H1 (cell line): ENCODE results near the gene TEAD2. TPM values are rescaled to one million over a fixed set of nuclear protein-coding genes. Genes with fewer than 3 reads are reported as not detected.

Experiments
- CTCF ChIA-PET: fragments of 300-600 bp; sonication (Branson Sonifier 250); formaldehyde crosslinking; loops from one replicate; lab custom pipeline; 2021; ENCODE audit not compliant: partially characterized antibody; lab: Charles Lee
- POLR2A ChIA-PET: fragments of 300-600 bp; sonication (Branson Sonifier 250); formaldehyde crosslinking; loops from one replicate; lab custom pipeline; 2021; ENCODE audit warnings: inconsistent platforms; ENCODE audit not compliant: partially characterized antibody; lab: Charles Lee
- DNase-seq, 2 experiments: peaks; one replicate each; pipeline versions ENCODE4 v3.0.0 to v3.0.0-alpha.2; 2010 to 2022; ENCODE audit warnings: low spot score in 2 of 2, low read depth in 1 of 2, mixed read lengths in 1 of 2
- FAIRE-seq: peaks from 2 replicates; lab custom pipeline; 2011; peaks lifted over from hg19 to GRCh38; lab: Jason Lieb, UNC
- H2AFZ ChIP-seq: 2 replicates; pipeline ENCODE4 v1.8.1; 2012; ENCODE audit warnings: low read length, inconsistent platforms
- H2AK5ac ChIP-seq: 2 replicates; pipeline ENCODE4 v1.6.1; 2013; ENCODE audit warnings: low read depth, low read length
- H2BK120ac ChIP-seq: replicated peaks from 2 replicates; pipeline ENCODE3; 2013; ENCODE audit warnings: low read depth, low read length, inconsistent platforms
- H2BK12ac ChIP-seq: 2 replicates; pipeline ENCODE4 v1.6.1; 2013; ENCODE audit warnings: low read depth, low read length
- H2BK15ac ChIP-seq: 2 replicates; pipeline ENCODE4 v1.6.1; 2013; ENCODE audit warnings: low read length
- H2BK20ac ChIP-seq: 2 replicates; pipeline ENCODE4 v1.6.1; 2013; ENCODE audit warnings: low read length
- H2BK5ac ChIP-seq: 2 replicates; pipeline ENCODE4 v1.6.1; 2013; ENCODE audit warnings: low read depth, low read length
- H3K14ac ChIP-seq: 2 replicates; pipeline ENCODE4 v1.6.1; 2013; ENCODE audit warnings: inconsistent platforms; ENCODE audit not compliant: insufficient read length
- H3K18ac ChIP-seq: 2 replicates; pipeline ENCODE4 v1.6.1; 2013; ENCODE audit warnings: low read length; ENCODE audit errors: extremely low read depth
- H3K23ac ChIP-seq: 2 replicates; pipeline ENCODE4 v1.6.1; 2013; ENCODE audit warnings: inconsistent platforms; ENCODE audit not compliant: insufficient read length
- H3K23me2 ChIP-seq: 2 replicates; pipeline ENCODE4 v1.6.1; 2013; ENCODE audit warnings: low read depth, low read length
- H3K27ac ChIP-seq: 2 replicates; pipeline ENCODE4 v1.6.1; 2011; ENCODE audit warnings: low read depth, low read length, inconsistent platforms
- H3K27me3 ChIP-seq, 4 experiments: replicated peaks in 1 of 4; 1 replicate in 1 of 4; 2 replicates in 3 of 4; pipeline versions ENCODE4 v1.6.1 to v1.8.1; 2011 to 2013; ENCODE audit warnings: low read length in 3 of 4, mild to moderate bottlenecking in 3 of 4, inconsistent platforms in 2 of 4, mixed read lengths in 2 of 4, moderate library complexity in 1 of 4; ENCODE audit not compliant: control insufficient read depth in 3 of 4, insufficient read depth in 3 of 4; ENCODE audit errors: extremely low read depth in 1 of 4
- H3K36me3 ChIP-seq, 4 experiments: 2 replicates each; pipeline versions ENCODE4 v1.6.1 to v1.8.1; 2011 to 2013; ENCODE audit warnings: mild to moderate bottlenecking in 4 of 4, low read length in 3 of 4, moderate library complexity in 2 of 4, control low read depth in 1 of 4, inconsistent platforms in 1 of 4; ENCODE audit not compliant: insufficient read depth in 4 of 4, control insufficient read depth in 2 of 4
- H3K4ac ChIP-seq: replicated peaks from 2 replicates; pipeline ENCODE3; 2013; ENCODE audit warnings: low read length, low read depth, mixed read lengths, inconsistent platforms; ENCODE audit not compliant: insufficient read length
- H3K4me1 ChIP-seq, 4 experiments: replicated peaks in 1 of 4; 1 replicate in 1 of 4; 2 replicates in 3 of 4; pipeline versions ENCODE4 v1.6.1 to v1.8.1; 2011 to 2013; ENCODE audit warnings: low read length in 3 of 4, inconsistent platforms in 2 of 4, mixed read lengths in 1 of 4; ENCODE audit not compliant: insufficient read depth in 4 of 4, control insufficient read depth in 3 of 4
- H3K4me2 ChIP-seq, 2 experiments: 2 replicates each; pipeline versions ENCODE4 v1.6.1 to v1.8.1; 2011 to 2013; ENCODE audit warnings: low read depth in 2 of 2, low read length in 2 of 2, control low read depth in 1 of 2, inconsistent platforms in 1 of 2, mild to moderate bottlenecking in 1 of 2; ENCODE audit not compliant: insufficient read depth in 1 of 2
- H3K4me3 ChIP-seq, 4 experiments: fragments of 200-600, 300-600 bp in 1 of 4; sonication (generic), shearing (Covaris generic), sonication (Bioruptor Twin) in 1 of 4; 2 replicates each; pipeline versions ENCODE4 v1.5.1 to v1.8.1; 2011 to 2016; ENCODE audit warnings: low read length in 4 of 4, low read depth in 3 of 4, control low read depth in 2 of 4, inconsistent platforms in 2 of 4, mild to moderate bottlenecking in 2 of 4, mixed read lengths in 1 of 4, moderate library complexity in 1 of 4; ENCODE audit not compliant: insufficient read depth in 2 of 4; ENCODE audit errors: extremely low read depth in 1 of 4
- H3K56ac ChIP-seq: replicated peaks from 2 replicates; pipeline ENCODE3; 2013; ENCODE audit warnings: low read depth, mild to moderate bottlenecking, mixed read lengths, low read length, inconsistent platforms; ENCODE audit not compliant: insufficient read length
- H3K79me1 ChIP-seq: 2 replicates; pipeline ENCODE4 v1.6.1; 2013; ENCODE audit warnings: low read depth, low read length, control low read depth
- H3K79me2 ChIP-seq, 2 experiments: 2 replicates each; pipeline versions ENCODE4 v1.6.1 to v1.8.1; 2012 to 2013; ENCODE audit warnings: low read length in 2 of 2, mild to moderate bottlenecking in 2 of 2, inconsistent platforms in 1 of 2; ENCODE audit not compliant: insufficient read depth in 2 of 2, control insufficient read depth in 1 of 2
- H3K9ac ChIP-seq, 4 experiments: replicated peaks in 1 of 4; 1 replicate in 1 of 4; 2 replicates in 3 of 4; pipeline versions ENCODE4 v1.6.1 to v1.8.1; 2011 to 2013; ENCODE audit warnings: low read depth in 3 of 4, low read length in 3 of 4, control low read depth in 2 of 4, mild to moderate bottlenecking in 2 of 4, moderate library complexity in 2 of 4, inconsistent platforms in 1 of 4; ENCODE audit errors: extremely low read depth in 1 of 4
- H3K9me3 ChIP-seq, 2 experiments: 2 replicates each; pipeline versions ENCODE4 v1.6.1 to v1.8.1; 2012 to 2013; ENCODE audit warnings: mild to moderate bottlenecking in 2 of 2, moderate library complexity in 2 of 2, control low read depth in 1 of 2, inconsistent platforms in 1 of 2, low read depth in 1 of 2, low read length in 1 of 2, mixed read lengths in 1 of 2; ENCODE audit not compliant: insufficient read depth in 2 of 2
- H4K20me1 ChIP-seq, 2 experiments: replicated peaks in 1 of 2; 2 replicates each; pipeline versions ENCODE3 to v1.8.1; 2011 to 2013; ENCODE audit warnings: inconsistent platforms in 2 of 2, low read length in 2 of 2, mild to moderate bottlenecking in 1 of 2; ENCODE audit not compliant: insufficient read depth in 2 of 2, control insufficient read depth in 1 of 2
- H4K5ac ChIP-seq: 2 replicates; pipeline ENCODE4 v1.6.1; 2013; ENCODE audit warnings: low read length, low read depth, mixed read lengths, inconsistent platforms; ENCODE audit not compliant: insufficient read length
- H4K8ac ChIP-seq: 2 replicates; pipeline ENCODE4 v1.8.0; 2013; ENCODE audit warnings: mild to moderate bottlenecking, moderate library complexity, low read length, inconsistent platforms; ENCODE audit not compliant: insufficient read depth; ENCODE audit errors: extremely low read depth
- H4K91ac ChIP-seq: replicated peaks from 2 replicates; pipeline ENCODE3; 2013; ENCODE audit warnings: low read length, mixed read lengths, inconsistent platforms; ENCODE audit not compliant: insufficient read length
- BRCA1 ChIP-seq: IDR thresholded peaks from 2 replicates; pipeline ENCODE4 v1.6.1; 2012; ENCODE audit warnings: low read depth, low read length, improper control_type of control experiment
- EGR1 ChIP-seq: IDR thresholded peaks from 2 replicates; pipeline ENCODE4 v1.6.1; 2011; ENCODE audit warnings: low read depth, low read length, borderline replicate concordance
- EP300 ChIP-seq, 2 experiments: IDR thresholded peaks; 1 replicate in 1 of 2; 2 replicates in 1 of 2; pipeline ENCODE4 v1.6.1; 2011 to 2012; ENCODE audit warnings: low read depth in 2 of 2, low read length in 2 of 2, mild to moderate bottlenecking in 2 of 2, borderline replicate concordance in 1 of 2, inconsistent platforms in 1 of 2, moderate library complexity in 1 of 2
- EZH2 ChIP-seq: fragments of 200-600 bp; sonication (generic); IDR thresholded peaks from 2 replicates; pipeline ENCODE4 v1.7.1; 2012; ENCODE audit warnings: low read depth, mild to moderate bottlenecking, moderate library complexity, low read length, inconsistent platforms; ENCODE audit not compliant: severe bottlenecking
- HDAC2 ChIP-seq, 2 experiments: fragments of 300-600 bp in 1 of 2; sonication (generic) in 1 of 2; IDR thresholded peaks; 2 replicates each; pipeline ENCODE4 v1.6.1; 2011 to 2012; ENCODE audit warnings: low read depth in 2 of 2, low read length in 2 of 2, mild to moderate bottlenecking in 2 of 2, moderate library complexity in 2 of 2, borderline replicate concordance in 1 of 2, inconsistent platforms in 1 of 2
- HDAC6 ChIP-seq: IDR thresholded peaks from one replicate; pipeline ENCODE4 v1.7.1; 2012; ENCODE audit warnings: low read depth, mild to moderate bottlenecking, inconsistent platforms, low read length, moderate library complexity
- KDM1A ChIP-seq: fragments of 200-600, 300-600 bp; sonication (generic); IDR thresholded peaks from 2 replicates; pipeline ENCODE4 v1.7.1; 2016; ENCODE audit warnings: mild to moderate bottlenecking, low read length, borderline replicate concordance
- NRF1 ChIP-seq: IDR thresholded peaks from 2 replicates; pipeline ENCODE4 v1.6.1; 2011; ENCODE audit warnings: mild to moderate bottlenecking, low read depth, low read length, improper control_type of control experiment
- SIN3A ChIP-seq, 2 experiments: IDR thresholded peaks in 1 of 2; conservative IDR thresholded peaks in 1 of 2; 2 replicates each; pipeline ENCODE4 v1.6.1; 2011 to 2012; ENCODE audit warnings: low read length in 2 of 2, improper control_type of control experiment in 1 of 2, low read depth in 1 of 2, mild to moderate bottlenecking in 1 of 2
- SIX5 ChIP-seq: IDR thresholded peaks from 2 replicates; pipeline ENCODE4 v1.6.1; 2011; ENCODE audit warnings: mild to moderate bottlenecking, low read depth, low read length
- SP2 ChIP-seq: IDR thresholded peaks from 2 replicates; pipeline ENCODE4 v1.6.1; 2012; ENCODE audit warnings: mild to moderate bottlenecking, low read length, inconsistent platforms
- TAF1 ChIP-seq: IDR thresholded peaks from 2 replicates; pipeline ENCODE4 v1.6.1; 2011; ENCODE audit warnings: mild to moderate bottlenecking, low read depth, low read length
- ZNF274 ChIP-seq: IDR thresholded peaks from 2 replicates; pipeline ENCODE4 v1.7.0; 2012; ENCODE audit warnings: low read length, borderline replicate concordance; ENCODE audit errors: extremely low read depth
- WGBS, 2 experiments: shearing (Covaris generic) in 1 of 2; methylation state at CpG; one replicate each; pipeline versions ENCODE4 v1.1.6 to v1.1.7; 2013 to 2015; ENCODE audit warnings: low lambda C conversion rate in 2 of 2, mixed read lengths in 2 of 2, inconsistent platforms in 1 of 2, low coverage in 1 of 2, missing lambda C conversion rate in 1 of 2; ENCODE audit not compliant: insufficient replicate concordance in 2 of 2, insufficient coverage in 1 of 2, insufficient read length in 1 of 2; ENCODE audit errors: extremely low coverage in 1 of 2, missing lambda C conversion rate in 1 of 2; 5-methylcytosine and 5-hydroxymethylcytosine counted together
- polyA plus RNA-seq, 7 experiments: library from polyadenylated mRNA; depleted of rRNA in 3 of 7; stranded (reverse) in 5 of 7; unstranded in 2 of 7; fragments of >200 nt in 5 of 7; fragments of 200-250 nt in 2 of 7; gene quantifications; 1 replicate in 5 of 7; 2 replicates in 1 of 7; 4 replicates in 1 of 7; pipeline versions ENCODE4 v1.2.1 to v1.2.3, GENCODE V29; 2011 to 2013; ENCODE audit warnings: missing spikeins in 2 of 7, mixed read lengths in 2 of 7
- total RNA-seq: library from RNA; stranded (reverse); fragmentation: NEBNext Ultra II Directional; extraction: Animal tissue kit (Norgen Biotek cat#: 25700); gene quantifications from 2 replicates; pipeline ENCODE4 v1.2.1, GENCODE V29; 2021

Gene TEAD2
- total and polyA plus RNA-seq, 2 of the 8 experiments (the other 6 are each of a cell fraction or from before 2014, with no cell fraction given) = 87.6 to 146 TPM

DNA sequence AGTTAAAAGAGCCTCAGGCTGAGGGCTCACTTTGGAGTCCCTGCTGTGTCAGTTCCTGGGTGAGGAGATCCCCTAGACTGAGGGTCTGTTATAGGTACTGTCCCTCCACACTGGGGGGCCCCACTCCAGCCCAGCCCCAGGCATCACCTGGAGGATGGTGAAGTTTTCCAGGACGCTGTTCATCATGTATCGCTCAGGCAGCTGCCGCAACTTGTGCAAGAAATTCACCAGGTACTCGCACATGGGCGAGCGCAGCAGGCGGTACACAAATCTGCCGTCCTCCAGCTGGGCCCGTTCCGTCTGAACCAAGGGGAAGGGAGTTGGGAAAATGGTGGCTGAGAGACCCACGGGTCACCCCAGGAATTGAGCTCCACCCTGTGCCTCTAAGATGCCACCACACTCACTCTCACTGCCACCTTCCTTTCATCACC lies 19.9 kb downstream of the TEAD2 start:
- Histone ChIP-seq H3K23ac (no peak overlapping the region), H2BK15ac (no peak overlapping the region), H3K79me1 (no peaks in the 10 kb centered on the region; the same call in 1 of the 2 replicates), H4K91ac (no peak overlapping the region), H3K4me2 (no peak overlapping the region), H3K36me3 (peaks cover 44 to 64% (median 51%) of the 10 kb centered on the region in 4 experiments), H4K5ac (no peak overlapping the region), H3K27ac (no peak overlapping the region), H4K20me1 (peaks cover 9 to 27% of the 10 kb centered on the region in 2 experiments), H2AFZ (no peak overlapping the region), H2BK12ac (no peak overlapping the region), H3K4ac (no peak overlapping the region), H3K79me2 (no peaks in the 10 kb centered on the region), H3K4me3 (no peak overlapping the region), H2BK120ac (no peak overlapping the region), H2BK5ac (no peak overlapping the region), H3K9me3 (no peaks in the 10 kb centered on the region), H3K18ac (no peak overlapping the region), H2BK20ac (no peak overlapping the region), H3K56ac (no peak overlapping the region), H3K9ac (no peak overlapping the region), H4K8ac (no peak overlapping the region), H3K23me2 (peaks cover 13% of the 10 kb centered on the region), H3K27me3 (peaks cover 0 to 3% (median 2%) of the 10 kb centered on the region in 4 experiments; a peak in 2 of 7 replicates), H2AK5ac (no peak overlapping the region), H3K4me1 (peaks cover 0 to 17% (median 9%) of the 10 kb centered on the region in 4 experiments; a peak in 6 of 7 replicates), H3K14ac (no peak overlapping the region)
- no peak for DNase-seq
- POLR2A ChIA-PET = interaction anchor here (1.2 to 6.9 kb wide), 6 partner anchors 7 to 20 kb away, joined by 3 to 63 read pairs (median 36); partner anchors contain the start of genes DKKL1 and TEAD2
- 91% methylated on average over 11 of the region's 11 CpGs; no CpG with 5 or more reads in 1 of the 2 experiments for WGBS, 2 experiments
- CTCF ChIA-PET = interaction anchor here (0.6 to 1.4 kb wide), 3 partner anchors 8 to 213 kb away, joined by 3 read pairs; no protein-coding TSS in a partner anchor
- FAIRE-seq = no peak
- TF ChIP-seq ZNF274 = no peak
- TF ChIP-seq NRF1 = no peak
- no peak for TF ChIP-seq KDM1A
- TF ChIP-seq EGR1 = no peak
- no peak for TF ChIP-seq SIN3A (conservative IDR thresholded peaks at IDR 0.05 in 1 of 2, IDR thresholded peaks at IDR 0.05 in 1 of 2; ENCODE audit: low read depth in 1 of 2, low read length in 2 of 2)
- TF ChIP-seq SIX5 = no peak
- TF ChIP-seq HDAC2 (IDR thresholded peaks at IDR 0.05; ENCODE audit: borderline replicate concordance in 1 of 2, low read depth in 2 of 2, low read length in 2 of 2) = no peak
- TF ChIP-seq EP300 (IDR thresholded peaks at IDR 0.05; ENCODE audit: borderline replicate concordance in 1 of 2, low read depth in 2 of 2, low read length in 2 of 2) = no peak
- TF ChIP-seq EZH2 = no peak
- TF ChIP-seq HDAC6 = no peak
- TF ChIP-seq TAF1 = no peak
- TF ChIP-seq SP2 = no peak
- TF ChIP-seq BRCA1 = no peak
